Naive thymus-derived CD8-positive, alpha-beta T cell (primary cell): ENCODE data around the gene FOXP2. TPM values are rescaled to one million over a fixed set of nuclear protein-coding genes. Genes with fewer than 3 reads are reported as not detected.

Experiments
- ATAC-seq, 2 donors: fragments of 150-1000 bp; cut with Tn5 transposase in 1 of 2; sonication (Bioruptor Pico), chemical (Tn5 transposase) in 1 of 2; 1 replicate in 1 of 2; 2 replicates in 1 of 2; pipeline ENCODE4 v1.10.0; 2021; ENCODE audit warnings: mild to moderate bottlenecking in 2 of 2, moderate library complexity in 2 of 2
- POLR2A ChIA-PET: fragments of 350-600 bp; sonication (Branson Sonifier 250); formaldehyde crosslinking; loops from one replicate; lab custom pipeline; 2021; ENCODE audit warnings: antibody characterized with exemption; lab: Charles Lee
- DNase-seq, 10 donors: peaks; one replicate each; pipeline versions ENCODE4 v3.0.0 to v3.0.0-alpha.2; 2020 to 2022
- H3K27ac Mint-ChIP-seq, 10 donors: one replicate each; pipeline ENCODE4 v1.8.0; 2020 to 2022; ENCODE audit warnings: mild to moderate bottlenecking in 10 of 10, mixed read lengths in 10 of 10, moderate library complexity in 4 of 10, inconsistent platforms in 1 of 10
- H3K27me3 Mint-ChIP-seq, 5 donors: one replicate each; pipeline ENCODE4 v1.8.0; 2021 to 2022; ENCODE audit warnings: mixed read lengths in 5 of 5
- H3K36me3 Mint-ChIP-seq, 3 donors: one replicate each; pipeline ENCODE4 v1.8.0; 2020 to 2022; ENCODE audit warnings: mixed read lengths in 3 of 3, mild to moderate bottlenecking in 2 of 3, inconsistent platforms in 1 of 3
- H3K4me1 Mint-ChIP-seq, 4 donors: one replicate each; pipeline ENCODE4 v1.8.0; 2021 to 2022; ENCODE audit warnings: mixed read lengths in 4 of 4
- H3K4me3 Mint-ChIP-seq, 10 donors: one replicate each; pipeline ENCODE4 v1.8.0; 2020 to 2022; ENCODE audit warnings: mild to moderate bottlenecking in 10 of 10, mixed read lengths in 10 of 10, moderate library complexity in 6 of 10, inconsistent platforms in 1 of 10
- H3K9me3 Mint-ChIP-seq, 9 donors: one replicate each; pipeline ENCODE4 v1.8.0; 2020 to 2022; ENCODE audit warnings: mixed read lengths in 9 of 9, mild to moderate bottlenecking in 3 of 9, inconsistent platforms in 1 of 9, moderate library complexity in 1 of 9
- polyA plus RNA-seq, 3 donors: library from polyadenylated mRNA; unstranded; fragments of 300-500 nt; fragmentation: Illumina TruSeq; gene quantifications; one replicate each; pipeline ENCODE4 v1.2.3, GENCODE V29; 2021
- total RNA-seq, 8 experiments: library from RNA in 2 of 8; stranded (reverse) in 2 of 8; gene quantifications; one replicate each; pipeline ENCODE4 v1.2.3 and lab custom pipeline; 2021 to 2026

FOXP2 gene
- total and polyA plus RNA-seq, 5 experiments from 2014 or later = not detected

GRCh38 chr7:114700247-114700928 lies 285.8 kb downstream of the FOXP2 start:
- H3K36me3 Mint-ChIP-seq = no peaks in the 10 kb centered on the region
- no peaks in the 10 kb centered on the region for H3K4me1 Mint-ChIP-seq
- H3K27me3 Mint-ChIP-seq = peaks cover 0 to 6% (median 2%) of the 10 kb centered on the region in 5 donors
- ATAC-seq (no peak), DNase-seq (no peak)
- POLR2A ChIA-PET = no interaction called here
- no peak overlapping the region for H3K27ac Mint-ChIP-seq
- peaks cover 0 to 2% (median 0%) of the 10 kb centered on the region in 9 donors for H3K9me3 Mint-ChIP-seq
- no peak overlapping the region for H3K4me3 Mint-ChIP-seq

GRCh38 chr7:114703677-114704076 lies 289.1 kb downstream of the FOXP2 start:
- Mint-ChIP-seq H3K9me3 (peaks cover 0 to 3% (median 0%) of the 10 kb centered on the region in 9 donors), H3K27ac (no peak overlapping the region), H3K27me3 (peaks cover 0 to 4% (median 1%) of the 10 kb centered on the region in 5 donors), H3K4me3 (no peak overlapping the region), H3K4me1 (no peaks in the 10 kb centered on the region), H3K36me3 (no peaks in the 10 kb centered on the region)
- DNase-seq (no peak), ATAC-seq (no peak)
- POLR2A ChIA-PET = no interaction called here

DNA sequence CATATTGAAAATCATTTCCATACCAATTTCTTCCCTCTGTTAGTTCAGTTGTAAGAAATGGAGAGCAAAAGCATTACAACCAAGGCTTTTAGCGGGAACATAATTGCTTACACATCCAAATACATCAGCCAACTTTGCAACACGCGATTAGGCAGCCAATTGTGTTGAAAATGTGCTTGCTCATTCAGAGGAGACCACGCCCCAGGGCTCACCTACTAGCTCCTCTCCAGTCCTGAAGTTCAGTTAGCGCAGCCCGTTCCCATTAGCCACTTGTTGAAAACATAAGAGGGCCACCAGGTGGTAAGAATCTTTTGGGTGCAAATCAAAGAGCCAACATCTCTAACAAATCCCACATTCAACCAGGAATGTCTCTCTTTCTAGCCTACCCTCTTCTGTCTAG lies 294.0 kb downstream of the FOXP2 start:
- H3K4me1 Mint-ChIP-seq = no peaks in the 10 kb centered on the region
- H3K27me3 Mint-ChIP-seq = peaks cover 0 to 4% (median 3%) of the 10 kb centered on the region in 5 donors
- ATAC-seq (no peak), DNase-seq (no peak)
- peaks cover 0 to 6% (median 0%) of the 10 kb centered on the region in 9 donors for H3K9me3 Mint-ChIP-seq
- no peak overlapping the region for H3K4me3 Mint-ChIP-seq
- POLR2A ChIA-PET = no interaction called here
- H3K36me3 Mint-ChIP-seq = no peaks in the 10 kb centered on the region
- no peak overlapping the region for H3K27ac Mint-ChIP-seq

DNA sequence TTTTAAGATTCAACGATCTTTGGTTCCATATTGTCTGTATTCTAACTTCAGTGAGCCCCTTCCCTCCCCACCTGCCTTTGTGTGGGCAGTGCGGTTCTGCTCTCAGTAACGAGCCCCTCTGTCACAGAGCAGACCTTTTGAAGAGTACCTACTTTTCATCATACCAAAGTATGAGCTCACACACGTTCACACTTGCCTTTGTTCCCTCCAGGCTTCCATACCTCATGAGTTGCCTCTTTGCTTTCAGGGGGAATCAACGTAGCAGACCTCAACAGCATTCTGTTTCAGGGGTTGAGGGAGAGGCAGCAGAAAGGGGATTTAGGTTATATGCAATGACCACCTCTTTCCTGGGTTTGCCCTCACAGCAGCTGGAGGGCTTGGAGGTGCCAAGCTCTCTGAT lies 295.9 kb downstream of the FOXP2 start:
- Mint-ChIP-seq H3K27ac (no peak overlapping the region), H3K27me3 (peaks cover 1 to 4% (median 3%) of the 10 kb centered on the region in 5 donors), H3K4me1 (no peaks in the 10 kb centered on the region), H3K9me3 (peaks cover 0 to 5% (median 0%) of the 10 kb centered on the region in 9 donors), H3K4me3 (no peak overlapping the region), H3K36me3 (no peaks in the 10 kb centered on the region)
- no peak for ATAC-seq
- POLR2A ChIA-PET = no interaction called here
- DNase-seq = no peak

DNA sequence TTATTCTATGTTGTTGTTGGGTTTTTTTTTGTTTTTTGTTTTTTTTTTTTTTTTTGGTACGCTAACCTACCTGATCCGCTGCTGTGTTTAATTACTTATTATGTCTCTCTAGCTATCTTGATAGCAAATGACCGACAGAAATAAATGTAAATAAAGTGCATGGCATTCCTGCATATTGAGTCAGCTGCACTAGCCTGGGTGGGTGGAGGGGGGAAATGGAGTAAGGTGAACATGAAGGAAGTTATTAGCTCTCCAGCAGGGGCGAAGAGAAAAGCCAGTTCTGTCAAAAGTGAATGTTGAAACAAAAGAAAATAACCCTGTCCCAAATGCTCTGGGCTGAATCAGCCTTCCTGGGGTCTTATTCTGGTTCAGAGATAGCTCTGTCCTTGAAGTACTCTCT lies 296.6 kb downstream of the FOXP2 start:
- ATAC-seq = no peak
- H3K9me3 Mint-ChIP-seq = peaks cover 0 to 6% (median 0%) of the 10 kb centered on the region in 9 donors
- no peak overlapping the region for H3K4me3 Mint-ChIP-seq
- H3K4me1 Mint-ChIP-seq = no peaks in the 10 kb centered on the region
- peaks cover 2 to 8% (median 3%) of the 10 kb centered on the region in 5 donors for H3K27me3 Mint-ChIP-seq
- H3K36me3 Mint-ChIP-seq = no peaks in the 10 kb centered on the region
- DNase-seq = no peak
- POLR2A ChIA-PET = no interaction called here
- H3K27ac Mint-ChIP-seq = no peak overlapping the region

GRCh38 chr7:114715907-114716306 lies 301.3 kb downstream of the FOXP2 start:
- Mint-ChIP-seq H3K4me1 (no peaks in the 10 kb centered on the region), H3K27ac (no peak overlapping the region), H3K4me3 (no peak overlapping the region), H3K27me3 (peaks cover 2 to 8% (median 3%) of the 10 kb centered on the region in 5 donors), H3K36me3 (no peaks in the 10 kb centered on the region), H3K9me3 (peaks cover 0 to 3% (median 0%) of the 10 kb centered on the region in 9 donors)
- POLR2A ChIA-PET = no interaction called here
- ATAC-seq = no peak
- DNase-seq = no peak

GRCh38 chr7:114718861-114719260 lies 304.2 kb downstream of the FOXP2 start:
- H3K27me3 Mint-ChIP-seq = peaks cover 1 to 8% (median 3%) of the 10 kb centered on the region in 5 donors
- DNase-seq = no peak
- ATAC-seq = no peak
- H3K36me3 Mint-ChIP-seq = no peaks in the 10 kb centered on the region
- POLR2A ChIA-PET = no interaction called here
- H3K9me3 Mint-ChIP-seq = peaks cover 0 to 3% (median 0%) of the 10 kb centered on the region in 9 donors
- H3K4me3 Mint-ChIP-seq = no peak overlapping the region
- H3K27ac Mint-ChIP-seq = no peak overlapping the region
- H3K4me1 Mint-ChIP-seq = no peaks in the 10 kb centered on the region

- ATAC-seq (no peak), DNase-seq (no peak)
- no peaks in the 10 kb centered on the region for H3K36me3 Mint-ChIP-seq
- H3K4me1 Mint-ChIP-seq = no peaks in the 10 kb centered on the region
- POLR2A ChIA-PET = no interaction called here
- no peak overlapping the region for H3K4me3 Mint-ChIP-seq
- H3K27ac Mint-ChIP-seq = no peak overlapping the region
- H3K27me3 Mint-ChIP-seq = peaks cover 0 to 4% (median 3%) of the 10 kb centered on the region in 5 donors
- peaks cover 0 to 2% (median 0%) of the 10 kb centered on the region in 9 donors for H3K9me3 Mint-ChIP-seq
These were observed 306.1 kb downstream of the FOXP2 start for GRCh38 chr7:114720725-114721124.

GRCh38 chr7:114722562-114722961 lies 307.9 kb downstream of the FOXP2 start:
- Mint-ChIP-seq H3K36me3 (no peaks in the 10 kb centered on the region), H3K27me3 (peaks cover 0 to 1% (median 0%) of the 10 kb centered on the region in 5 donors), H3K4me3 (no peak overlapping the region), H3K4me1 (no peaks in the 10 kb centered on the region), H3K9me3 (peaks cover 0 to 3% (median 0%) of the 10 kb centered on the region in 9 donors), H3K27ac (no peak overlapping the region)
- no peak for DNase-seq
- POLR2A ChIA-PET = no interaction called here
- no peak for ATAC-seq

DNA sequence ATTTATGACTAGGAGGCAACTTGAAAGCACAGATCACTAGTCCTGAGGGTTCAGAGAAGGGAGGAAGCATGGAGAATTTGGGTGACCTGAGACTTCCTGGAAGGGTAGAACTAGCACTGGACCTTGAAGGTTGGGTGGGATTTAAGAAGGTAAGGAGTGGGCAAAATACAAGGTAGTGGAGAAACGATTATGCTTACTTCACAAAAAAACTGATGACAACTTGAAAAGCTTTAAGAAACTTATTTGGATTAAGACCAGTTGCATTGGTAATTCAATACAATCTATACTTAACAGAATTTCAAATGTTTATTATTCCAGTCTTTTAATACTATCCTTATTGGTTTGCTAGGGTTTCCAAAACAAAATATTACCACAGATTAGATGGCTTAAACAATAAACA lies 308.7 kb downstream of the FOXP2 start:
- no peaks in the 10 kb centered on the region for H3K4me1 Mint-ChIP-seq
- ATAC-seq (no peak), DNase-seq (no peak)
- peaks cover 0 to 1% (median 0%) of the 10 kb centered on the region in 5 donors for H3K27me3 Mint-ChIP-seq
- peaks cover 0 to 3% (median 1%) of the 10 kb centered on the region in 9 donors for H3K9me3 Mint-ChIP-seq
- POLR2A ChIA-PET = no interaction called here
- no peak overlapping the region for H3K27ac Mint-ChIP-seq
- no peaks in the 10 kb centered on the region for H3K36me3 Mint-ChIP-seq
- no peak overlapping the region for H3K4me3 Mint-ChIP-seq

GRCh38 chr7:114740095-114740494 lies 325.5 kb downstream of the FOXP2 start:
- no peaks in the 10 kb centered on the region for H3K9me3 Mint-ChIP-seq
- DNase-seq = no peak
- H3K36me3 Mint-ChIP-seq = no peaks in the 10 kb centered on the region
- no peaks in the 10 kb centered on the region for H3K4me1 Mint-ChIP-seq
- POLR2A ChIA-PET = no interaction called here
- H3K27me3 Mint-ChIP-seq = peaks cover 0 to 3% (median 0%) of the 10 kb centered on the region in 5 donors
- no peak overlapping the region for H3K27ac Mint-ChIP-seq
- ATAC-seq = no peak
- H3K4me3 Mint-ChIP-seq = no peak overlapping the region

DNA sequence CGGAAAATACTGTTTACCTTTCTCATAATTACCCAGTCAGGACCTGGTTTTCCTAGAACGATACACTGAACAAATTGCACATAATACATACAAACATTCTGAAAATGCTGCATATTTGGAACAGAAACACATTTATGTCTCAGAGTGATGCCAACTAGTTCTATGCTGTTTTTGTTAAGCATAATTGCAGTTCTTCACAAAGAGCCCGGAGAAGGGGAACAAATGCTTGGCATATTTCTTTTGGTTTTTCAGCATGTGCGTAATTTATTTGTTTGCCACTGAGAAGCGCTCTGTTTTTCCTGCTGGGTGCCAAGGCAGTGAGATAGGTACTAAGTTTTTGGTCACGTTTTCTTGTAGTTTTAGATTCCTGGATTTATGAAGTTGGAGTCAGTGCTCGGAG lies 326.3 kb downstream of the FOXP2 start:
- H3K4me1 Mint-ChIP-seq = no peaks in the 10 kb centered on the region
- no peak overlapping the region for H3K4me3 Mint-ChIP-seq
- ATAC-seq = no peak
- H3K36me3 Mint-ChIP-seq = no peaks in the 10 kb centered on the region
- H3K27me3 Mint-ChIP-seq = peaks cover 0 to 3% (median 0%) of the 10 kb centered on the region in 5 donors
- no peak overlapping the region for H3K27ac Mint-ChIP-seq
- no peak for DNase-seq
- no peaks in the 10 kb centered on the region for H3K9me3 Mint-ChIP-seq
- POLR2A ChIA-PET = no interaction called here

DNA sequence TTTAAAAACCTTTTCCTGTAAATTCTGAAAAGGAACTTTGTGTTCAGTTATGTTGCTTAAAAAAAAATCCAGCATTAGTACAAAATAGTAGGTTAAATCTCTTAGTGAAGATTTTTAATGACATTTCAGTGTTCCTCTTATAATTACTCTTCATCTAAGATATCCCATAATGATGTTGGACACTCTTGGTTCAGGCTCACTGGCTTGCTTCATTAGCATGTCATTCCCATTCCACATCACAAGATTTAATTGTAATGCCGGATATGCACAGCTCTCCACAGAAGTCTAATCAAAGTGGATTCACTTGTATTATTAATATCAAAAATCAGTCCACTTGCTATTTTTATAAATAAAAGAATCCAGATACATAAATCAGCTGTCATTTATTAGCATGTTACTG lies 327.3 kb downstream of the FOXP2 start:
- Mint-ChIP-seq H3K27me3 (peaks cover 0 to 3% (median 0%) of the 10 kb centered on the region in 5 donors), H3K4me1 (no peaks in the 10 kb centered on the region)
- ATAC-seq = no peak

More for the DNA sequence above, 327.3 kb downstream of the FOXP2 start:
- no peak overlapping the region for H3K27ac Mint-ChIP-seq
- no peak for DNase-seq
- H3K4me3 Mint-ChIP-seq = no peak overlapping the region
- POLR2A ChIA-PET = no interaction called here
- no peaks in the 10 kb centered on the region for H3K36me3 Mint-ChIP-seq
- no peaks in the 10 kb centered on the region for H3K9me3 Mint-ChIP-seq
